OCI-LY3 (cell line): Measurements from ENCODE around the gene RNASEL.

Experiments used
- CTCF ChIP-seq: fragments of 200-600, 300-600 bp; sonication (generic); IDR thresholded peaks from 2 replicates; pipeline ENCODE4 v1.5.1; 2014; ENCODE audit warnings: antibody characterized with exemption, low read length, low read depth
- EZH2phosphoT487 ChIP-seq: fragments of 200-600 bp; shearing (Covaris generic); IDR thresholded peaks from 2 replicates; pipeline ENCODE4 v1.6.1; 2018; ENCODE audit warnings: antibody characterized with exemption, mixed run types, low read depth

- TF ChIP-seq CTCF, result no peak
- TF ChIP-seq EZH2phosphoT487, result no peak
Observed at GRCh38 chr1:182602935-182603645, 14.0 kb upstream of the RNASEL start.
